Tongue (tissue), 2 donors: ENCODE measurements around the gene FAM156B. TPM values are rescaled to one million over a fixed set of nuclear protein-coding genes. Genes with fewer than 3 reads are reported as not detected.
"Not testable (repeated sequence)": the region's sequence is repeated elsewhere in the genome, so short reads cannot be mapped to it uniquely, and the experiment has no call there.

Source experiments
- DNase-seq: peaks from one replicate; pipeline ENCODE4 v3.0.0-alpha.2; 2015
- total RNA-seq: library from RNA; depleted of rRNA; stranded (reverse); fragments of >200 nt; gene quantifications from one replicate; pipeline ENCODE4 v1.2.3, GENCODE V29; 2014

Gene FAM156B
- total RNA-seq, 1 donor from 2014 or later, result 19.4 TPM

DNA sequence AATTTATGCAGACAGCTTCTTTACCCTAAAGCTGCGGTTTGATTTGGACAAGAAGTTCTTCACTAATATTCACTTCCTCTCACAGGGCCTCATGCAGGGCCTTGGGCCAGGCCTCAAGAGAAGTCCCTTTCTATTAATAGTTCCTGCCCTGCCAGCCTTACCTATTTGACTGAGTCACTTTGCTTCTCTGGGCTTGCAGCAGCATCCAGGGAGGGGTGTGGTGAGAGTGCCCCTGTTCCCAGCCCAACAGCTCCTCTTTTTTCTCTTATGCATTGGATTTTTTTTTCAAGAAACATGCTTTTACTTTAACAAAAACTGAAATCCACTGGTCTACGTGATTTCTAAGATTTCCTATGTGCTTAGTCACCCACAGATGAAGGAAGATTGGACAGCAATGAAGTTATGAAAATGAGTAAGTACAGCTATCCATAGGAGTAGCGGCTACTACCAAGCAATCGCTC lies 26.7 kb downstream of the FAM156B start:
- peak; percentile 50 for DNase-seq

DNA sequence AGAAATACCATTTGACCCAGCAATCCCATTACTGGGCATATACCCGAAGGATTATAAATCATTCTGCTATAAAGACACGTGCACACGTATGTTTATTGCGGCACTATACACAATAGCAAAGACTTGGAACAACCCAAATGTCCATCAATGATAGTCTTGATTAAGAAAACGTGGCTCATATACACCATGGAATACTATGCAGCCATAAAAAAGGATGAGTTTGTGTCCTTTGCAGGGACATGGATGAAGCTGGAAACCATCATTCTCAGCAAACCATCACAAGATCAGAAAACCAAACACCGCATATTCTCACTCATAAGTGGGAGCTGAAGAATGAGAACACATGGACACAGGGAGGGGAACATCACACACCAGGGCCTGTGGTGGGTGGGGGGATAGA lies 33.1 kb downstream of the FAM156B start:
- DNase-seq, result not testable (repeated sequence)

DNA sequence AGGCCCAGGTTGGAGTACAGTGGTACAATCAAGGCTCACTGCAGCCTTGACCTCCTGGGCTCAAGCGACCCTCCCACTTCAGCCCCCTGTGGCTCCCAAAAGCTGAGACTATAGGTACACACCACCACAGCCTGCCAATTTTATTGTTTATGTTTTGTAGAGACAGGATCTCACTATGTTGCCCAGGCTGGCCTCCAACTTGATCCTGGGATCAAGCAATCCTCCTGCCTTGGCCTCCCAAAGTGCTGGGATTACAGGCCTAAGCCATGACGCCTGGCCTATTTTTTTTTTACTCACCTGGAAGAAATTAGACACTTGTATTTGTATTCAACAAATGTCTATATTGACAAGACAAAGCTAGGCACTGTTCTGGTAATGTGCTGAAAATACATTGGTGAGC lies 36.1 kb downstream of the FAM156B start:
- DNase-seq, result no peak

DNA sequence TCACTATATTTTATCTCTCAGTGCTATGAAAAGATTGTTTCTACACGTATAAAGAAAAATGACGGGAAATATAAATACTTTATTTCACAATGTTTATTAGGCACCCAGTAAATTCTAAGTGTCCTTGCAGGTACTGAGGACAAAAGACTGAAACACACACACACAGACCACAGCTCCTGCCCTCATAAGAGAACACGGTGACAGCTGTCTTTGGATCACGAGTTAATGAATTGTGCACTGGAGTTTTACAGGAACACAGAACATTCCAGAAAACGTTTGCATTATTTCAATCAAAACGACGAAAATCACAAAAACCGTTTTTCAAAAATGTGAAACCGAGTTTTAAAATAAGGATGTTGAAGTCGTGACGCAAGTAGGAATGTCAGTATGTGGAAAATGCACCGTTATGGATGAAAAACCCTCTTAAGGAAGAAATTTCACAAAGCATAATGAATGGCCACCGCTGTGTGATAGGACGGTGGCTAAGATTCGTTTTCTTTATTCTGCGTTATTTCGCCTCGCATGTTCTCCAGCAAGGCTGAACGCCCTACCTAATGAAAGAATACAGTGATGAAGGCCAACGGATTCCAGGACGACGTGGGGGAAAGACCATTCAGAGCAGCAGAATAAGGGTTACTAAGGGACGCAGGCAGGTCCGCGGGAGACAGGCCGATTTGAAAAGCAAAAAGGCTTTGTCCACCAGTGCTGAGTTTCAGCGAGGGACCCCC lies 37.0 kb downstream of the FAM156B start:
- DNase-seq, result no peak

DNA sequence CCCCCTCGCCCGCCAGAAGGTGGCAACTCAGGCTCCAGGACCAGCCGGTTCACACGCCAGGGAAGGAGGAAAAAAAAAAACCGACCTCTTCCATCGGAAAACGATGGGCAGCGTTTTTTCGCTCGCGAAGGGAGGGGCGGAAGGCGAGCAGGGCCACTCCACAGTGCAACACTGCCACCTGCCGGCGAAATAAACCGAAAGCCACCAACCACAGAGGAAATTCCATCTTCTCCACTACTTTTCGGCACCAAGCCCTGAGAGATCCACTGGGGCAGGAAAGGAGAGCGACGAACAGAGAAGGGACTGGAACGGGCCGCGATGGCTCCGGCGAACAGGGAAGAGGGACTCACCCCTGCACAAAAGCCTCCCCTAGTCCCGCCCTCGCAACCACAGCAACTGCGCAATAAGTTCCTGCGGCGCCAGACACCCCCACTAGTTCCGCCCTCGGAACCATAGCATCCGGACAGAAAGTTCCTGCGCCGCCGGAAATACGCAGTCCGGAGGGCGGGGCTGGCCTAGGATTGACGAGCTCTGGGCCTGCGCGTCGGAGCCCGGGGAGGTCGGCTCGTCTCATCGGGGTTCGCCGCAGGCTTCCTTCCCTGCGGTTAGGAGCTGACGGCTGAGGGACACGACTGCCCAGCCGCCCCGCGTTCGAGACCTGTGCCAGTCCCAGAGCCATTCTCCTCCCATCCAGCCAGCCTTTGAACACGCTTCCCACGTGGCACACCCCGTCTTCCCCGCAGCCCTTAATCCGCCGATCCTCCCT lies 37.8 kb downstream of the FAM156B start:
- peak; percentile 96 for DNase-seq

DNA sequence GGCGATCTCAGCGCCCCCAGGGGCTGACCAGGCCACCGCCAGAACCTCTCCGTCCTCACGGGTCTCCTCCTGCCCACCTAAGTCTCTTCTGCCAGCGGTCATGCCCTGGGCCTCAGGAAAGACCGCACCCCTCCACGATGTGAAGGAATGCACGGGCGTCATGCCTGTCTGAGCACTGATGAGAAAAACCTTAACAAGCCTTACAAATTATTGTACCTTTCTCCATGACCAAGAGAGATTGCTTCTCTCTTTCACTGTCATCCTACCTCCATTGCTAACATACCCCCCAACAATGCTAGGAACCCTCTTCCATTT lies 38.3 kb downstream of the FAM156B start:
- DNase-seq, result not testable (repeated sequence)

DNA sequence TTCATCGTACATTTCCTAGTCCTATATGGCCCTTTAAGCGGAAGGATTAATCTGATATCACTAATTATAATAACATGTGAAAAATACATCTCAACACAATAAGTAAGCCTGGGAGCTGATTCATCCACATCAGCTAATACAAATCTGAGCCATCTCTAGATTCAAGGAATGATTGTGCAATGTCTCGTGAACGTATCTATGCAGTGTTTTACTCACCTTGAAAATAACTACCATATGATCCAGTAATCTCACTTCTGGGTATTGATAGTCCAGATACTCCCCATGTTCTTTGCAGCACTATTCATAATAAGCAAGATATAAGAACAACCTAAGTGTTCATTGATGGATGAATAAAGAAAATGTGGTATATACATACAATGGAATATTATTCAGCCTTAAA lies 43.6 kb downstream of the FAM156B start:
- not testable (repeated sequence) for DNase-seq

DNA sequence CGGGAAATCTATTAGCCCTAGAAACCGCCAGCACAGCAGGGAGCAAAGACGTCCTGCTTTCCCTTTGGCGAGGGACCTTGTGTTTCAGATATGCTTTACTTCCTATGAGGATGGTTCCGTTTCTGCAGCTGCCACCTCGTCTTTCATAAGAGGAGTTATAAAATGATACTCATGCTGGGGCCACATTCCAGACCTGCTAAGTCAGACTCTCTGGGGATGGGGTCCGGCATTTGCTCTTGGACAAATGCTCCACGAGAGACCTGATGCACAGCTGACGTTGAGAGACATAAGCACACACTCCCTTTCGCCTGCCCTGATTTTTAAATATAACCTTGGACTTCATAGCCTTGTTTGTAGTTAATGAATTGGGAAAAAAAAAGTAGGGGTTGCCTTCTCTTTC lies 44.6 kb downstream of the FAM156B start:
- DNase-seq, result not testable (repeated sequence)

DNA sequence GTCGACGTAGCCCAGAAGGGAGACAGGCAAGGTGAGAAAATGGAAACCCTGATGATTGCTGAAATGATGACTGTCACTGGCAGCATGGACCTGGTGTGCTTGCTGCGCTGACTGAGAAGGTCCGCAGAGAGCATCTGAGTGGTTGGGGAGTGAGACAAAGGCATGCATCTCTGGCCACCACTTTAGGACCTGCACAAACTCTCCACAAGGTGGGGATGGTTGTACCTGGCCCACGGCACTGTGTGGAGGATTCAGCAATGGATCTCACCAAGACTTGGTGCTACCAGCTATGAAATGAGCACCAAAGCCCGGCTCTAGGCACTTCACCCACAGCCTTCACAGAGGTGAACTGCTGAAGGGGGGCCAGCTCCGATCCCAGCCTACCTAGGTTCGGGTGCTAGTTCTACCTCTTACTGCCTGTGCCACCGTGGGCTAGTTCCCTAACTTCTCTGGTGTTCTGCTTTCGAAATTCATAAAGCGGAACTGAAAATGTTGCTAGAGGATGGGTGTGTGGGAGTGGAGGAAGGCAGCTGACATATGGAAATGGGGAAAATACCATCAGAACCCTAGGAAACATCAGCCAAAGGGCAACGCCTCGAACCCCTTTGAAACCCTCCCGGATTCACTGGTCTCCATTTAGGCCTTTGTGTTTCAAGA lies 48.8 kb downstream of the FAM156B start:
- DNase-seq, result not testable (repeated sequence)

DNA sequence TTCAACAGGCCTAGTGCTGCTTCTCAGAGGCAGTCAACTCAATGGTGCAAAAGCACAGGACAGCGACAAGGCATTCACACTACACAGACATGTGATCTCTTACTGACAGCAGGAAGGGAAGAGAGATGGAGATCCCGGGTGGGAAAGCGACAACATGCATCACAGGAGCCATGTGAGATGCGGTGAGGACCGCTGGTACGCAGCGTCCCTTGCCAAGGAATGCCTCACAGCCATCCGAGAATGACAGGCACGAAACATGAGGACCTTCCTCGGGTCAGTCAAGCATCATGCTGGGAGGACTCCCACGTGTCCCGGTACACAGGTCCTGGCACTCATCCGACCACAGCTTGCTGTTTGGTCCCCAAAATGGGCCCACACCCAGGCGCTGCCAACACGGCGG lies 50.4 kb downstream of the FAM156B start:
- not testable (repeated sequence) for DNase-seq

DNA sequence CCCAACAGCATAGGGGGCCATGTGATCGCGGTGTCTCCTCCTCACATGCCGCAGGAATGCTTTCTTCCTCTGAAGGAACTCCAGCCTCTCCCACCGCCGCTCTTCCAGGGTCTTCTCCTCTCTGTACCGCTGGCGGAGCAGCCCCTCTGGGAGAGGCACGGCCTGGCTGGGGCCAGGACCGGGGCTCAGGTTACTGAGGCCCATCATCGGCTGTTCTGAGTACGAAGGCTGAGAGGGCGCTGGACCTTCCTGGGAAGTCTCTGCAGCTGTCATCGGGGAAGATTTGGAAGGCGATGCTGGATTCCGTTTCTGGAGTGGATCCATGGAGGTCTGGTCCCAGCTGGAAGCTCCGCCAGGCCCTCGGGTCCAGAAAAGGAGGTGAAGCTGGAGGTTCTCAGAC lies 51.1 kb downstream of the FAM156B start:
- not testable (repeated sequence) for DNase-seq

DNA sequence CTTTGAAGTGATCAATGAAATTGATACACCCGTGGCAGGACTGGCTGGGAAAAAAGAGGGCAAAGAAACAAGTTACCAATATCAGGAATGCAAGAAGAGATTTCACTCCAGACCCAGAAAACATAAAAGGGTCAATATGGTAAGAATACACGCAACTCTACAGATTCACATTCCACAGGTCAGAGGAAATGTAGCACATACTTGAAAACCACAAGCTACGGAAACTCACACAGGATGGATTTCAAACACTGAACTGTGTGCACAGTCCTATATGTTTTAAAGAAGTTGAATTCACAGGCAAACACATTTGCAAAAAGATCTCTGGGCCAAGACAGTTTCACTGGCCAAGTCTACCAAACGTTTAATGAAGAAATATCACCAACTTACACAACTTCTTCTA lies 52.2 kb downstream of the FAM156B start:
- DNase-seq, result not testable (repeated sequence)

DNA sequence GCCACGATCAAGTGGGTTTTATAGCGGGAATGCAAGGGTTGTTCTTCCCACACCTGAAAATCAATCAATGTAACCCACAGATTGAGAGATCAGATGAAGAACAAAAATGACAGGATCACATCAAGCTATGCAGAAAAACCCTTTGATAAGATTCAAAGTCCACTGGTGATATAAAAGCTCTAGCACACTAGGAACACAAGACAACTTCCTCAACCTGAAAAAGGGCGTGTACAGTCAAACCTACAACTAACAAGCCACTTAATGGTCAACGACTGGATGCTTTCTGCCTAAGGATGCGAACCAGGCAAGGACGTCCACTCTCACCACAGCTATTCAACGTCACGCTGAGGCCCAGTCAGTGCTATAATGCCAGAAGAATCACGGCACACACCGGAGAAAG lies 52.8 kb downstream of the FAM156B start:
- DNase-seq, result not testable (repeated sequence)

Other genes starting within 250 kb of the FAM156B start
- not detected for gene SSX7, start 242.4 kb upstream of the FAM156B start, total RNA-seq
- not detected for gene SSX2, start 190.2 kb upstream of the FAM156B start, total RNA-seq
- gene SSX2B, start 146.1 kb upstream of the FAM156B start, total RNA-seq, result not detected
- not detected for gene SPANXN5, start 99.9 kb upstream of the FAM156B start, total RNA-seq
- gene XAGE5, start 86.0 kb upstream of the FAM156B start, total RNA-seq, result not detected
- gene XAGE3, start 29.2 kb upstream of the FAM156B start, total RNA-seq, result not detected
- 20.6 TPM for gene FAM156A, start 61.2 kb downstream of the FAM156B start, total RNA-seq
- 3.1 TPM for gene GPR173, start 151.5 kb downstream of the FAM156B start, total RNA-seq
- gene TSPYL2, start 185.0 kb downstream of the FAM156B start, total RNA-seq, result 16.2 TPM
- gene KANTR, start 196.8 kb downstream of the FAM156B start, total RNA-seq, result 19.3 TPM